H54 (cell line): ENCODE results near the gene PMEPA1.
A peak's percentile ranks its signal among the peaks of the same experiment; 100 is the strongest.

ENCODE experiments used
- DNase-seq: peaks from one replicate; pipeline ENCODE4 v3.0.0; 2011; ENCODE audit warnings: low spot score, mixed read lengths; ENCODE audit not compliant: insufficient read length
- FAIRE-seq: peaks from 3 replicates; lab custom pipeline; 2011; peaks lifted over from hg19 to GRCh38; lab: Jason Lieb, UNC
- POLR2A ChIP-seq: IDR thresholded peaks from 2 replicates; pipeline ENCODE4 v1.6.1; 2011; ENCODE audit warnings: low read depth, mild to moderate bottlenecking, low read length

Gene PMEPA1, protein sequence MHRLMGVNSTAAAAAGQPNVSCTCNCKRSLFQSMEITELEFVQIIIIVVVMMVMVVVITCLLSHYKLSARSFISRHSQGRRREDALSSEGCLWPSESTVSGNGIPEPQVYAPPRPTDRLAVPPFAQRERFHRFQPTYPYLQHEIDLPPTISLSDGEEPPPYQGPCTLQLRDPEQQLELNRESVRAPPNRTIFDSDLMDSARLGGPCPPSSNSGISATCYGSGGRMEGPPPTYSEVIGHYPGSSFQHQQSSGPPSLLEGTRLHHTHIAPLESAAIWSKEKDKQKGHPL

GRCh38 chr20:57709823-57710799 lies at the start of gene PMEPA1:
TSS of gene PMEPA1 (minus strand) at chr20:57710015. CDS start at chr20:57709582, 433 bp downstream.
- DNase-seq (peak; percentile 93), FAIRE-seq (no peak)
- peak; percentile 77 for TF ChIP-seq POLR2A

DNA sequence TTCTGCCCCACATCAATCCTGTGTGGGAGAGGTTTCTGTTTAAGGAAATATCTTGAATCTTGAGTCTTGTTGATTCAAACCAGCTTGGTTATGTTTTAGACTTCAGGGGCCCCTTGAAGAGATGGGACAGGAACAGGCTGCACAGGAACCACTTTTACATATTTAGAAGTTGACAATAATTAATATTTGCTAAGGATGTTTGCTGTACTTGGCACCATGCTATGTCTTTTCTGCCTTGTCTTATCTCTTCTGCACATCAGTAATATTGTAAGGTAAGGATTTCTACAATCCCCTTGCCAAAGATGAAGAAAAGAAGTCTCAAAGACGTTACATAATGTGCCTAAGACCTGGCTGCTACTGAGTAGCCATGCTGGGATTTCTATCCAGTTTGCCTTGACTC lies 48.0 kb upstream of the PMEPA1 start:
- DNase-seq (no peak), FAIRE-seq (no peak)
- no peak for TF ChIP-seq POLR2A

DNA sequence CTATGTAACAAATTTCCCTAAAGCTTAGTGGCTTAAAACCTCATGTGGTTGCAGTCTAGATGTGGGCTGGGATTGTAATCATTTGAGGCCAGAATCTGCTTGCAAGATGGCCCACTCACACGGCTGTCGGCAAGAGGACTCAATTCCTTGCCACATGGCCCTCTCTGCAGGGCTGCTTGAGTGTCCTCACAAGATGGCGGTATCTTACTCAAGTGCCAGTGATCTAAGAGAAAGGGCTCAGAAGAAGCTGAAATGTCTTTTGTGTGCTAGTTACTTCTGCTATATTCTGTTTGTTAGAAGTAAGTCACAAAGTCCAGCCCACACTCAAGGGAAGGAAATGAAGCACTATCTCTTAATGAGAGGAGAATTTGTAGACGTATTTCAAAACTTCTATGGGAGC lies 47.1 kb upstream of the PMEPA1 start:
- no peak for DNase-seq
- TF ChIP-seq POLR2A, result no peak
- FAIRE-seq, result no peak

DNA sequence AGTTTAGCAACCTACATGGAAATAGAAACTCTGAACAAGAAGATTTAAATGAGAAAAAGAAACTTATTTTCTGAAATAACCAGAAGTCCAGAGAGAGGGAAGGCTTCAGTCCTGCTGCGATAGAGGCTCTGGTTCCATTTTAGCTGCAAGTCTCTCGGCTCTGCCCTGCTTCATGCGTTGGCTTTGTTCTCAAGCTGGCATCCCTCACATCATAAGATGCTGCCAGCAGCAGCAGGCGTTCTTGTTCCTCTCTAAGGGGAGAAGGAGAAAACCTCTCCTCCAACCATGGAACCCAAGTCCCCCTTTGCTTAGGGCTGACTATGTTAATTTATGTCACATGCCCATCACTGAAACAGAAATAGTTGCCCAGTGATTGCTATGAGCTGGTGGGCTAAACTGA lies 46.4 kb upstream of the PMEPA1 start:
- TF ChIP-seq POLR2A, result no peak
- DNase-seq, result no peak
- FAIRE-seq, result no peak

DNA sequence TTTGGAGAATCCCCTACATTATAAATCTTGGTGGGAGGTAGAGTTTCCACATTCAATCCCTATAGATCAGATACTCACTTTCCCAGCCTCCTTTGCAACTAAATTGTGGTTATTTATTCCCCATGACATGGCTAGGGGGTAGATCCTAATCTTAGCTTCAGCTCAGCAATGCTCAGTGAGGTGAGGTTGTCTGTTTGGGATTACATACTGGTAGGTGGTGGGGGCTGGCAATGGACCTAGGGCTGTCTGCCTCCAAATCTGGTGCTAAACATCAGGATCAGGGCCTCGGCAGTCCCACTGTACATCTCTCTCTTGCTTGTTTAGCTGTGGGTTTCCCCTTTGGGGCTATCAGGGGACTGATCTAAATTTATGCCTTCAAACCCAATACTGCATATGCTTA lies 45.8 kb upstream of the PMEPA1 start:
- TF ChIP-seq POLR2A, result no peak
- no peak for FAIRE-seq
- DNase-seq, result no peak

DNA sequence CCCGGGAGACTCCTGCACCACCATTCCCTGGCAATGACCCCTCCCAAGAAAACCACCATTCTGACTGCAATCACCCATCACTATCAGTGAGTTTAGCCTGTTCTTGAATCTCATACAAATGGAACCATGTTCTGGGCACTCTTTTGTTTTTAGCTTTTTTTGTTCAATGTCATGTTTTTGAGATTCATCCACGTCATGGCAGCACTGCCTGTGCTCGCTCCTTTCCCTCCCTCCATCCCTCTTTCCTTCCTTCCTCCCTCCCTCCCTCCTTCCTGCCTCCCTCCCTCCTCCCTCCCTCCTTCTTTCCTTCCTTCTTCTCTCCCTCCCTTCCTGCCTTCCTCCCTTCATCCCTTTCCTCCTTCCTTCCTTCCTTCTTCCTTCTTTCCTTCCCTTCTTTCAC lies 44.4 kb upstream of the PMEPA1 start:
- FAIRE-seq (no peak), DNase-seq (no peak)
- no peak for TF ChIP-seq POLR2A

- DNase-seq, result no peak
- no peak for FAIRE-seq
- TF ChIP-seq POLR2A, result no peak
Observed at GRCh38 chr20:57753332-57754164, 43.7 kb upstream of the PMEPA1 start.

GRCh38 chr20:57751411-57751810 lies 41.6 kb upstream of the PMEPA1 start:
- TF ChIP-seq POLR2A, result no peak
- FAIRE-seq (no peak), DNase-seq (no peak)

DNA sequence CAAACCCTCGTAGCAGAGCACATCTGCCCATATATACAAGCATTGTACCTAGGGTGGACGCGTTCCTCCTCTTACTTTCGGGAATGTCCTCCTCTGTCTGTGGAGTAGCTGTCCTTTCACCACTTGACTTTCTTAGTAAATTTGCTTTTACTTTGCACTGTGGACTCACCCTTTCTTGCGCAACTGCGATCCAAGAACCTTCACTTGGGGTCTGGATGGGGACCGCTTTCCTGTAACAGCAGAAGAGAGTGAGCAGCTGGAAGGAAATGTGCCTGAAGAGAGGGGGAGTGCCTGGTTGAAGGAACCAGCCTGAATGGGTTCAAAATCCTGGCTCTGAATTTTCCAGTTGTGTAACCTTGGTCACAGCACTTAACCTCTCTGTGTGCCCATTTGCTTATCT lies 40.1 kb upstream of the PMEPA1 start:
- no peak for DNase-seq
- FAIRE-seq, result no peak
- TF ChIP-seq POLR2A, result no peak

- no peak for DNase-seq
- FAIRE-seq, result no peak
- TF ChIP-seq POLR2A, result no peak
Observed at GRCh38 chr20:57749131-57749690, 39.4 kb upstream of the PMEPA1 start.

DNA sequence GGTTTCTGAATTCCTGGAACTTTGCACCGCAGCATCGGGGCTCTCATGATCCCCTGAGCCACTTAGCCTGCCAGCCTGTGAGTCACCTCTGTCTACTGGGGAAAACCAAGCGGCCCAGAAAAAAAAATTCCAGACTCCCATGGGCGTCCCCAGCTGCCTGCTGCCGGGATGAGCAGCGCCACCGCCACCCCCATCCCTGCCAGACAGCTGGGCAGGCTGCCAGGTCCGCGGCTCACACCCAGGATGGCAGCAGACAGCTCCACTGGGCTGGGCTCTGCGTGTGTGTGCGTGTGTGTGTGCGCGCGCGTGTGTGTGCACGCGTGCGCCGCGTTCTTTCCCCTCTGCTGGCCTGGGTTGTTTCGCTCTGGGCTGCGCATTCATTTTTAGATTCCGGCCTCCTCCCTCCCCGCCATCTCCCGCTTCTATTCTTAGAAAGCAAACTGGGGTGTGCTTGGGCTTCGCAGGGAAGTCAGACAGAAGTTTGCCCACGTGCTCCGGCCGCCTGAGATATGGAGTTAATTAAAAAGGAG lies 38.9 kb upstream of the PMEPA1 start:
- 0 out of 2 replicates have a peak, but pooled peaks have one; percentile 28 for TF ChIP-seq POLR2A
- DNase-seq (peak; percentile 97), FAIRE-seq (no peak)

GRCh38 chr20:57747861-57748481 lies 38.2 kb upstream of the PMEPA1 start:
- DNase-seq (no peak), FAIRE-seq (no peak)
- no peak for TF ChIP-seq POLR2A

DNA sequence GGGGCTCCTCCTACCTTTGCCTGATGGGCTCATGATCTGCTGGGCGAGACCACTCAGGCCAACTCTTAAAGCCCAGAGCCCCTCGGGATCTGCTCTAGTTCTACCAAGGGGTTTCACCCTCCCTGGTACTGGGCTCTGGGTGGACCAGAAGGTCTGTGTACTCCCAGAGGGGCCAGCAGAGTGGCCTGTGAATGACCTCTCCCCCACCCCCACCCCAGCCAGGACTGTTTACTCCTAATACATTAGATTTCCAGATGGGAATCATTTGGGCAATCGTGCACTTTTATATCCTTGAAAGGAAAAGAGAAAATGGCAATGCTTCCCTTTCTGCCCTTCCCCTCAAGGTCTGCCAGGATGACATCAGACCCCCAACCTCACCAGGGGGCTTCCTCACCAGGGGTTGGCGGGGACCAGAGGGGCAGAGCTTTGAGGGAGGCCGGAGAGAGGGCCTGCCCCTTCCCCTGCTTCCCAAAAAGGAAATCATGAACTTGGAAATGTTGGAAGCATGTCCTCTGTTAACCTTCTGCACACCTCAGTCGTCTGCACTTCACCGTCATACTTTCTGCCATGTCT lies 37.1 kb upstream of the PMEPA1 start:
- no peak for TF ChIP-seq POLR2A
- FAIRE-seq, result no peak
- DNase-seq, result no peak
